B cell (primary cell): ENCODE results near the gene AXIN1. TPM values are rescaled to one million over a fixed set of nuclear protein-coding genes. Genes with fewer than 3 reads are reported as not detected.
A peak's percentile ranks its signal among the peaks of the same experiment; 100 is the strongest.

Source experiments
- ATAC-seq: fragments of 200-7000 bp; cut with Tn5 transposase; one replicate; pipeline ENCODE4 v1.10.0; 2021; ENCODE audit warnings: low read depth, mild to moderate bottlenecking, moderate number of reproducible peaks, moderate library complexity
- CTCF ChIA-PET: fragments of 350-600 bp; sonication (Branson Sonifier 250); formaldehyde crosslinking; loops from one replicate; lab custom pipeline; 2021; ENCODE audit warnings: antibody characterized with exemption, inconsistent platforms; lab: Charles Lee
- POLR2A ChIA-PET: fragments of 350-600 bp; sonication (Branson Sonifier 250); formaldehyde crosslinking; loops from one replicate; lab custom pipeline; 2021; ENCODE audit warnings: antibody characterized with exemption; lab: Charles Lee
- DNase-seq: peaks from one replicate; pipeline ENCODE4 v3.0.0; 2013
- H2AFZ ChIP-seq: 2 replicates; pipeline ENCODE4 v1.6.1; 2012; ENCODE audit warnings: mild to moderate bottlenecking, low read depth, low read length; ENCODE audit not compliant: insufficient read depth, poor library complexity, severe bottlenecking
- H3K27ac ChIP-seq, 2 donors: 1 replicate in 1 of 2; 2 replicates in 1 of 2; pipeline ENCODE4 v1.5.1; 2012 to 2013; ENCODE audit warnings: low read length in 2 of 2, mild to moderate bottlenecking in 2 of 2, moderate library complexity in 1 of 2
- H3K27me3 ChIP-seq, 4 experiments: fragments of 200-600 bp in 1 of 4; sonication (generic) in 1 of 4; replicated peaks in 1 of 4; 1 replicate in 2 of 4; 2 replicates in 2 of 4; pipeline versions ENCODE4 v1.6.1 to v1.7.0; 2013 to 2016; ENCODE audit warnings: low read length in 3 of 4, mild to moderate bottlenecking in 2 of 4, mixed read lengths in 1 of 4, moderate library complexity in 1 of 4; ENCODE audit not compliant: insufficient read depth in 4 of 4, control insufficient read depth in 3 of 4; ENCODE audit errors: control extremely low read depth in 1 of 4
- H3K36me3 ChIP-seq, 2 experiments: replicated peaks in 1 of 2; 1 replicate in 1 of 2; 2 replicates in 1 of 2; pipeline versions ENCODE4 v1.6.1 to v1.7.1; 2013; ENCODE audit warnings: low read length in 1 of 2; ENCODE audit not compliant: insufficient read depth in 2 of 2, control insufficient read depth in 1 of 2; ENCODE audit errors: control extremely low read depth in 1 of 2, extremely low read depth in 1 of 2
- H3K4me1 ChIP-seq, 2 donors: fragments of 200-600 bp in 1 of 2; sonication (generic) in 1 of 2; 1 replicate in 1 of 2; 2 replicates in 1 of 2; pipeline versions ENCODE4 v1.5.1 to v1.6.1; 2013 to 2017; ENCODE audit warnings: low read length in 2 of 2; ENCODE audit not compliant: control insufficient read depth in 2 of 2, insufficient read depth in 2 of 2
- H3K4me2 ChIP-seq: replicated peaks from 2 replicates; pipeline ENCODE3; 2012; ENCODE audit warnings: mild to moderate bottlenecking, low read depth, low read length; ENCODE audit not compliant: poor library complexity, severe bottlenecking
- H3K4me3 ChIP-seq, 5 experiments: fragments of 200-600 bp in 1 of 5; sonication (generic) in 1 of 5; 1 replicate in 3 of 5; 2 replicates in 2 of 5; pipeline versions ENCODE4 v1.5.1 to v1.7.0; 2011 to 2016; ENCODE audit warnings: low read length in 4 of 5, mild to moderate bottlenecking in 4 of 5, low read depth in 2 of 5, control low read depth in 1 of 5, moderate library complexity in 1 of 5; ENCODE audit not compliant: insufficient read depth in 1 of 5; ENCODE audit errors: control extremely low read depth in 1 of 5, extremely low read depth in 1 of 5
- H3K79me2 ChIP-seq: fragments of 200-600 bp; sonication (generic); one replicate; pipeline ENCODE4 v1.6.0; 2016; ENCODE audit warnings: low read length; ENCODE audit not compliant: control insufficient read depth, insufficient read depth
- H3K9ac ChIP-seq: fragments of 200-600 bp; sonication (generic); 2 replicates; pipeline ENCODE4 v1.6.1; 2017; ENCODE audit warnings: mild to moderate bottlenecking, low read length, moderate library complexity
- H3K9me3 ChIP-seq, 3 donors: one replicate each; pipeline versions ENCODE4 v1.6.1 to v1.7.1; 2013; ENCODE audit warnings: low read length in 2 of 3; ENCODE audit not compliant: control insufficient read depth in 2 of 3, insufficient read depth in 1 of 3; ENCODE audit errors: control extremely low read depth in 1 of 3
- H4K20me1 ChIP-seq: 2 replicates; pipeline ENCODE4 v1.6.0; 2012; ENCODE audit warnings: mild to moderate bottlenecking, low read length; ENCODE audit not compliant: insufficient read depth, control insufficient read depth, poor library complexity, severe bottlenecking
- H3K27ac Mint-ChIP-seq: one replicate; pipeline ENCODE4 v1.8.0; 2021; ENCODE audit warnings: mixed read lengths
- H3K27me3 Mint-ChIP-seq: one replicate; pipeline ENCODE4 v1.8.0; 2021; ENCODE audit warnings: mixed read lengths
- H3K4me1 Mint-ChIP-seq: one replicate; pipeline ENCODE4 v1.8.0; 2021; ENCODE audit warnings: mixed read lengths
- H3K4me3 Mint-ChIP-seq: one replicate; pipeline ENCODE4 v1.8.0; 2021; ENCODE audit warnings: mixed read lengths
- H3K9me3 Mint-ChIP-seq: one replicate; pipeline ENCODE4 v1.8.0; 2022; ENCODE audit warnings: mixed read lengths; ENCODE audit not compliant: insufficient read depth
- CTCF ChIP-seq: fragments of 200-600 bp; IDR thresholded peaks from one replicate; pipeline ENCODE4 v1.8.0; 2022; ENCODE audit warnings: antibody characterized with exemption, mild to moderate bottlenecking
- EZH2 ChIP-seq: IDR thresholded peaks from 2 replicates; pipeline ENCODE4 v1.6.1; 2012; ENCODE audit warnings: borderline replicate concordance, low read depth, mild to moderate bottlenecking, moderate library complexity, low read length; ENCODE audit not compliant: insufficient read depth, poor library complexity, severe bottlenecking
- WGBS: methylation state at CpG from one replicate; pipeline ENCODE4 v1.1.5; 2013; ENCODE audit warnings: missing lambda C conversion rate; ENCODE audit not compliant: insufficient coverage; 5-methylcytosine and 5-hydroxymethylcytosine counted together
- intact Hi-C: fragments of 100-400 bp; cut with micrococcal nuclease; formaldehyde crosslinking; loops from one replicate; pipeline ENCODE4 v1.10.0; 2022
- polyA plus RNA-seq: library from polyadenylated mRNA; depleted of rRNA; stranded (reverse); fragments of >200 nt; gene quantifications from 2 replicates; pipeline ENCODE4 v1.2.3, GENCODE V29; 2012
- total RNA-seq, 2 donors: library from RNA; stranded (reverse); fragments of 120-200 nt in 1 of 2; gene quantifications; 1 replicate in 1 of 2; 2 replicates in 1 of 2; pipeline versions ENCODE4 v1.2.3 to v1.2.4, GENCODE V29; 2013 to 2022

The AXIN1 gene
- total and polyA plus RNA-seq, 2 donors (not counting 1 experiment from before 2014, with no cell fraction given) = 39.0 to 40.8 TPM

- peak overlapping the region; percentile 71 for H3K9ac ChIP-seq
- intact Hi-C loops = loop anchor here (1.0 to 5.0 kb wide), 3 partner anchors 11 to 146 kb away; partner anchors contain the start of genes CAPN15, MRPL28 and RAB11FIP3
Observed at GRCh38 chr16:381012-381788, 28.7 kb upstream of the AXIN1 start.

More at GRCh38 chr16:381012-381788, 28.7 kb upstream of the AXIN1 start:
- H3K27me3 Mint-ChIP-seq = no peaks in the 10 kb centered on the region
- Histone ChIP-seq H3K4me2 (peak overlapping the region; percentile 98), H4K20me1 (peaks cover 18% of the 10 kb centered on the region), H3K27me3 (no peaks in the 10 kb centered on the region), H3K4me3 (peak overlapping the region in 4 of 5 experiments; percentile 57 to 75 (median 67)), H3K9me3 (no peaks in the 10 kb centered on the region), H3K27ac (peak overlapping the region in 1 of 2 donors; percentile 51), H3K4me1 (peaks cover 21 to 33% of the 10 kb centered on the region in 2 donors), H3K36me3 (peaks cover 0 to 7% of the 10 kb centered on the region in 2 experiments), H2AFZ (peak overlapping the region; percentile 72), H3K79me2 (peaks cover 32% of the 10 kb centered on the region)
- CTCF ChIA-PET = interaction anchor here (1.9 kb wide), 1 partner anchor 10 kb away, joined by 8 read pairs; the partner anchor contains the start of gene MRPL28
- H3K9me3 Mint-ChIP-seq = no peaks in the 10 kb centered on the region
- under 1% methylated on average over 69 of the region's 73 CpGs for WGBS
- no peak for DNase-seq
- peak; percentile 21 for ATAC-seq
- POLR2A ChIA-PET = interaction anchor here (0.7 to 2.8 kb wide), 2 partner anchors 18 to 20 kb away, joined by 3 to 14 read pairs; partner anchors contain the start of gene DECR2
- peaks cover 20% of the 10 kb centered on the region for H3K4me1 Mint-ChIP-seq
- peak overlapping the region; percentile 77 for H3K4me3 Mint-ChIP-seq
- TF ChIP-seq EZH2 = no peak
- no peak for TF ChIP-seq CTCF
- peak overlapping the region; percentile 70 for H3K27ac Mint-ChIP-seq
